HCT116 (cell line): ENCODE measurements around the gene RTN4IP1. TPM values are rescaled to one million over a fixed set of nuclear protein-coding genes. Genes with fewer than 3 reads are reported as not detected.

ENCODE experiments used
- ATAC-seq: fragments of 200-7000 bp; cut with Tn5 transposase; 2 replicates; pipeline ENCODE4 v1.9.1; 2020; ENCODE audit warnings: mild to moderate bottlenecking, moderate library complexity
- BruUV-seq: library from RNA; stranded (reverse); fragments of 400-500 nt; replicated peaks from 2 replicates; lab custom pipeline; 2021; lab: Mats Ljungman, UMichigan
- CTCF ChIA-PET: fragments of 300-600 bp; sonication (Branson Sonifier 250); formaldehyde crosslinking; loops from one replicate; lab custom pipeline; 2021; ENCODE audit warnings: antibody characterized with exemption; lab: Charles Lee
- POLR2A ChIA-PET: fragments of 300-600, 350-600 bp; sonication (Branson Sonifier 250); formaldehyde crosslinking; loops from one replicate; lab custom pipeline; 2021; ENCODE audit warnings: antibody characterized with exemption; lab: Charles Lee
- RAD21 ChIA-PET, 2 experiments: fragments of 300-600 bp; sonication (Branson Sonifier 250); formaldehyde crosslinking; loops; one replicate each; lab custom pipeline; 2023; ENCODE audit warnings: low total read pairs in 2 of 2; ENCODE audit not compliant: uncharacterized antibody in 2 of 2, unreplicated experiment in 2 of 2, low non-redundant PET in 1 of 2; lab: Charles Lee
- DNase-seq: peaks from one replicate; pipeline ENCODE4 v3.0.0-alpha.2; 2010; ENCODE audit warnings: low read depth, low spot score
- H2AFZ ChIP-seq: fragments of 200-600 bp; shearing (Covaris generic), sonication (generic); 2 replicates; pipeline ENCODE4 v1.6.1; 2017; ENCODE audit warnings: low read depth, mixed run types, mixed read lengths, antibody characterized with exemption, low read length; ENCODE audit not compliant: poor library complexity, severe bottlenecking
- H3K27ac ChIP-seq: 2 replicates; pipeline ENCODE4 v1.5.1; 2012; ENCODE audit warnings: low read depth, low read length
- H3K27me3 ChIP-seq: fragments of 200-600 bp; sonication (generic); 2 replicates; pipeline ENCODE4 v1.6.1; 2016; ENCODE audit warnings: mixed run types, low read length, mixed read lengths; ENCODE audit not compliant: insufficient read depth
- H3K36me3 ChIP-seq, 2 experiments: fragments of 200-500 bp in 1 of 2; fragments of 200-600 bp in 1 of 2; sonication (Bioruptor generic) in 1 of 2; sonication (generic) in 1 of 2; 2 replicates each; pipeline versions ENCODE4 v1.5.1 to v1.6.1; 2014 to 2016; ENCODE audit warnings: low read length in 2 of 2, inconsistent platforms in 1 of 2, mixed read lengths in 1 of 2, mixed run types in 1 of 2; ENCODE audit not compliant: insufficient read depth in 2 of 2, control insufficient read depth in 1 of 2
- H3K4me1 ChIP-seq, 2 experiments: fragments of 200-600 bp in 1 of 2; sonication (generic) in 1 of 2; 2 replicates each; pipeline versions ENCODE4 v1.5.1 to v1.6.1; 2012 to 2017; ENCODE audit warnings: low read length in 2 of 2, inconsistent platforms in 1 of 2, mild to moderate bottlenecking in 1 of 2, mixed read lengths in 1 of 2, mixed run types in 1 of 2, moderate library complexity in 1 of 2; ENCODE audit not compliant: insufficient read depth in 2 of 2, control insufficient read depth in 1 of 2
- H3K4me2 ChIP-seq: fragments of 200-600 bp; sonication (generic); 2 replicates; pipeline ENCODE4 v1.6.1; 2017; ENCODE audit warnings: mixed run types, low read length, mixed read lengths
- H3K4me3 ChIP-seq, 2 experiments: fragments of 200-600 bp in 1 of 2; sonication (generic) in 1 of 2; replicated peaks in 1 of 2; 2 replicates each; pipeline ENCODE4 v1.5.1; 2011 to 2016; ENCODE audit warnings: low read length in 2 of 2, control low read depth in 1 of 2, low read depth in 1 of 2, mild to moderate bottlenecking in 1 of 2, mixed read lengths in 1 of 2, mixed run types in 1 of 2
- H3K79me2 ChIP-seq: fragments of 200-600 bp; sonication (generic); 2 replicates; pipeline ENCODE4 v1.6.1; 2017; ENCODE audit warnings: mild to moderate bottlenecking, mixed run types, low read length, moderate library complexity, mixed read lengths; ENCODE audit not compliant: insufficient read depth
- H3K9ac ChIP-seq: fragments of 200-600 bp; sonication (generic); 2 replicates; pipeline ENCODE4 v1.6.1; 2016; ENCODE audit warnings: low read length, mixed read lengths
- H3K9me2 ChIP-seq: fragments of 200-600 bp; sonication (generic), shearing (Covaris generic); 2 replicates; pipeline ENCODE4 v1.6.1; 2017; ENCODE audit warnings: mixed run types, mild to moderate bottlenecking, moderate library complexity; ENCODE audit not compliant: insufficient read depth
- H3K9me3 ChIP-seq, 2 experiments: fragments of 200-500 bp in 1 of 2; fragments of 200-600 bp in 1 of 2; sonication (Bioruptor generic) in 1 of 2; sonication (generic) in 1 of 2; 2 replicates each; pipeline ENCODE4 v1.6.1; 2014 to 2017; ENCODE audit warnings: low read length in 2 of 2, mixed read lengths in 2 of 2, inconsistent platforms in 1 of 2, low read depth in 1 of 2, mild to moderate bottlenecking in 1 of 2, mixed run types in 1 of 2, moderate library complexity in 1 of 2; ENCODE audit not compliant: control insufficient read depth in 1 of 2, insufficient read depth in 1 of 2
- H4K20me1 ChIP-seq: fragments of 200-600 bp; sonication (generic), shearing (Covaris generic); 2 replicates; pipeline ENCODE4 v1.6.1; 2017; ENCODE audit warnings: mixed run types, mild to moderate bottlenecking, moderate library complexity; ENCODE audit not compliant: insufficient read depth
- CBX3 ChIP-seq: IDR thresholded peaks from 2 replicates; pipeline ENCODE4 v1.6.1; 2012; ENCODE audit warnings: low read depth
- CEBPB ChIP-seq: IDR thresholded peaks from 2 replicates; pipeline ENCODE4 v1.6.1; 2012; ENCODE audit warnings: low read depth
- FOSL1 ChIP-seq: IDR thresholded peaks from 2 replicates; pipeline ENCODE4 v1.6.1; 2012; ENCODE audit warnings: low read depth
- JUND ChIP-seq: IDR thresholded peaks from 2 replicates; pipeline ENCODE4 v1.6.1; 2012
- POLR2AphosphoS5 ChIP-seq: IDR thresholded peaks from 2 replicates; pipeline ENCODE4 v1.6.1; 2011; ENCODE audit warnings: mild to moderate bottlenecking, low read depth, low read length, moderate library complexity
- RAD21 ChIP-seq: IDR thresholded peaks from 2 replicates; pipeline ENCODE4 v1.6.1; 2012; ENCODE audit warnings: low read depth, mild to moderate bottlenecking
- SIN3A ChIP-seq: IDR thresholded peaks from 2 replicates; pipeline ENCODE4 v1.6.1; 2012; ENCODE audit warnings: low read depth
- SP1 ChIP-seq: IDR thresholded peaks from 2 replicates; pipeline ENCODE4 v1.6.1; 2012; ENCODE audit warnings: low read depth
- SRF ChIP-seq: IDR thresholded peaks from 2 replicates; pipeline ENCODE4 v1.6.1; 2012; ENCODE audit warnings: low read depth
- TCF7L2 ChIP-seq: IDR thresholded peaks from 2 replicates; pipeline ENCODE4 v1.7.0; 2011; ENCODE audit warnings: borderline replicate concordance, inconsistent platforms; ENCODE audit not compliant: insufficient read depth, insufficient read length; ENCODE audit errors: extremely low read depth
- YY1 ChIP-seq: IDR thresholded peaks from 2 replicates; pipeline ENCODE4 v1.6.1; 2011; ENCODE audit warnings: low read length, low read depth, moderate library complexity, mild to moderate bottlenecking; ENCODE audit not compliant: insufficient replicate concordance; ENCODE audit errors: extremely low read depth
- ZBTB33 ChIP-seq: IDR thresholded peaks from 2 replicates; pipeline ENCODE4 v1.6.1; 2011; ENCODE audit warnings: mild to moderate bottlenecking, low read length, moderate library complexity; ENCODE audit not compliant: insufficient replicate concordance; ENCODE audit errors: extremely low read depth
- ZFX ChIP-seq: fragments of 450-650 bp; IDR thresholded peaks from 2 replicates; pipeline ENCODE4 v1.6.1; 2017
- intact Hi-C: fragments of 100-400 bp; cut with micrococcal nuclease; formaldehyde crosslinking; loops from 2 replicates; pipeline ENCODE4 v1.10.0; 2022
- total RNA-seq: library from RNA; stranded (reverse); gene quantifications from one replicate; pipeline ENCODE4 v1.2.1, GENCODE V29; 2021; ENCODE audit not compliant: unreplicated experiment
- TF ChIP-seq, protein P1 (sequence below): IDR thresholded peaks from 2 replicates; pipeline ENCODE4 v1.6.1; 2012; ENCODE audit warnings: low read depth
- TF ChIP-seq, protein P2 (sequence below): IDR thresholded peaks from 2 replicates; pipeline ENCODE4 v1.6.1; 2012

The RTN4IP1 gene
- total RNA-seq, 1 experiment from 2014 or later, result 9.1 TPM

DNA sequence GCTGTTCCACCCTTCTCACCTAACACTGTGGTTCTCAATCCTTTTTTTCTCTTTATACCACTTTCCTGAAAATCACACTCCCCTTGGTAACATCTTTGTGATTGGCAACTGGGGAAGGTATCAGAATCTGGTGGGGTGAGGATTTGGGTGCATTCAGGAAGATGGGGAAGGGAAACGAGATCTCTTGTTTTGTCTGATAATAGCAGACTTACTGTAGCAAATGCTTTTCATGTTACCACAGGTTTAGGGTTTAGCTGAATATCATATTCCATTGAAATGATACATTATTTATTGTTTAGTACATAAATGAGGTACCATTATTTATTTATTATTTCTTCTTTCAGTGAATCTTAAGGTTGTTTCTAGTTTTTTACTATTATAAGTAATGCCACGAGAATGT, 100.8 kb downstream of the RTN4IP1 start:
- CTCF ChIA-PET, result no interaction called here
- Histone ChIP-seq H2AFZ (peak overlapping the region; percentile 88), H3K9me3 (no peaks in the 10 kb centered on the region), H3K36me3 (no peaks in the 10 kb centered on the region), H3K4me1 (peaks cover 9 to 39% of the 10 kb centered on the region in 2 experiments), H3K9ac (no peak overlapping the region), H3K4me3 (peak overlapping the region in 1 of 2 experiments; percentile 17; a peak in 2 of 4 replicates), H3K27me3 (no peaks in the 10 kb centered on the region), H3K79me2 (no peaks in the 10 kb centered on the region), H3K4me2 (peak overlapping the region; percentile 67), H3K27ac (peak overlapping the region; percentile 61; the same call in 1 of the 2 replicates), H4K20me1 (no peaks in the 10 kb centered on the region), H3K9me2 (no peaks in the 10 kb centered on the region; the same call in 1 of the 2 replicates)
- intact Hi-C loops, result no loop called here
- BruUV-seq, result no TSS peak
- DNase-seq (no peak), ATAC-seq (peak; percentile 13; the same call in 1 of the 2 replicates)
- TF ChIP-seq JUND (no peak), SP1 (no peak), CEBPB (no peak), FOSL1 (no peak), POLR2AphosphoS5 (no peak), SRF (no peak)
- POLR2A ChIA-PET, result no interaction called here
- RAD21 ChIA-PET, result no interaction called here

GRCh38 chr6:106527979-106528378, 101.3 kb downstream of the RTN4IP1 start:
- peak overlapping the region; percentile 23; the same call in 1 of the 2 replicates for H3K9ac ChIP-seq
- BruUV-seq, result no TSS peak
- no peaks in the 10 kb centered on the region for H3K79me2 ChIP-seq
- ChIA-PET POLR2A (no interaction called here), CTCF (no interaction called here), RAD21 (no interaction called here)
- peaks cover 9 to 39% of the 10 kb centered on the region in 2 experiments for H3K4me1 ChIP-seq
- ATAC-seq (peak; percentile 73), DNase-seq (peak; percentile 83)
- intact Hi-C loops, result no loop called here
- no peaks in the 10 kb centered on the region for H3K27me3 ChIP-seq
- H4K20me1 ChIP-seq, result no peaks in the 10 kb centered on the region
- H2AFZ ChIP-seq, result peak overlapping the region; percentile 88
- H3K9me2 ChIP-seq, result no peaks in the 10 kb centered on the region; the same call in 1 of the 2 replicates
- H3K4me3 ChIP-seq, result peak overlapping the region in 1 of 2 experiments; percentile 17; a peak in 2 of 4 replicates
- H3K27ac ChIP-seq, result peak overlapping the region; percentile 61; the same call in 1 of the 2 replicates
- no peaks in the 10 kb centered on the region for H3K9me3 ChIP-seq
- H3K4me2 ChIP-seq, result peak overlapping the region; percentile 67
- H3K36me3 ChIP-seq, result no peaks in the 10 kb centered on the region
- TF ChIP-seq, protein P1, sequence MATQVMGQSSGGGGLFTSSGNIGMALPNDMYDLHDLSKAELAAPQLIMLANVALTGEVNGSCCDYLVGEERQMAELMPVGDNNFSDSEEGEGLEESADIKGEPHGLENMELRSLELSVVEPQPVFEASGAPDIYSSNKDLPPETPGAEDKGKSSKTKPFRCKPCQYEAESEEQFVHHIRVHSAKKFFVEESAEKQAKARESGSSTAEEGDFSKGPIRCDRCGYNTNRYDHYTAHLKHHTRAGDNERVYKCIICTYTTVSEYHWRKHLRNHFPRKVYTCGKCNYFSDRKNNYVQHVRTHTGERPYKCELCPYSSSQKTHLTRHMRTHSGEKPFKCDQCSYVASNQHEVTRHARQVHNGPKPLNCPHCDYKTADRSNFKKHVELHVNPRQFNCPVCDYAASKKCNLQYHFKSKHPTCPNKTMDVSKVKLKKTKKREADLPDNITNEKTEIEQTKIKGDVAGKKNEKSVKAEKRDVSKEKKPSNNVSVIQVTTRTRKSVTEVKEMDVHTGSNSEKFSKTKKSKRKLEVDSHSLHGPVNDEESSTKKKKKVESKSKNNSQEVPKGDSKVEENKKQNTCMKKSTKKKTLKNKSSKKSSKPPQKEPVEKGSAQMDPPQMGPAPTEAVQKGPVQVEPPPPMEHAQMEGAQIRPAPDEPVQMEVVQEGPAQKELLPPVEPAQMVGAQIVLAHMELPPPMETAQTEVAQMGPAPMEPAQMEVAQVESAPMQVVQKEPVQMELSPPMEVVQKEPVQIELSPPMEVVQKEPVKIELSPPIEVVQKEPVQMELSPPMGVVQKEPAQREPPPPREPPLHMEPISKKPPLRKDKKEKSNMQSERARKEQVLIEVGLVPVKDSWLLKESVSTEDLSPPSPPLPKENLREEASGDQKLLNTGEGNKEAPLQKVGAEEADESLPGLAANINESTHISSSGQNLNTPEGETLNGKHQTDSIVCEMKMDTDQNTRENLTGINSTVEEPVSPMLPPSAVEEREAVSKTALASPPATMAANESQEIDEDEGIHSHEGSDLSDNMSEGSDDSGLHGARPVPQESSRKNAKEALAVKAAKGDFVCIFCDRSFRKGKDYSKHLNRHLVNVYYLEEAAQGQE, result no peak
- no peak for TF ChIP-seq ZBTB33
- no peak for TF ChIP-seq YY1
- TF ChIP-seq RAD21, result no peak
- TF ChIP-seq, protein P2, sequence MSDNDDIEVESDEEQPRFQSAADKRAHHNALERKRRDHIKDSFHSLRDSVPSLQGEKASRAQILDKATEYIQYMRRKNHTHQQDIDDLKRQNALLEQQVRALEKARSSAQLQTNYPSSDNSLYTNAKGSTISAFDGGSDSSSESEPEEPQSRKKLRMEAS, result no peak; the same call in 1 of the 2 replicates
- TF ChIP-seq SIN3A, result 0 out of 2 replicates have a peak, but pooled peaks have one; percentile 52
- TF ChIP-seq SRF, result peak; percentile 71
- TF ChIP-seq POLR2AphosphoS5, result peak; percentile 45; the same call in 1 of the 2 replicates
- TF ChIP-seq CBX3, result peak; percentile 89
- TF ChIP-seq TCF7L2, result no peak
- no peak for TF ChIP-seq ZFX
- TF ChIP-seq CEBPB, result peak; percentile 87
- TF ChIP-seq FOSL1, result peak; percentile 99
